HFFc6 (cell line): ENCODE data around the gene RAPGEF5. TPM values are rescaled to one million over a fixed set of nuclear protein-coding genes. Genes with fewer than 3 reads are reported as not detected.

Experiments
- DNase-seq: peaks from one replicate; pipeline ENCODE4 v3.0.0-alpha.2; 2018
- H3K27ac Mint-ChIP-seq: 2 replicates; pipeline ENCODE4 v1.8.0; 2020; ENCODE audit warnings: mild to moderate bottlenecking, mixed read lengths
- H3K27me3 Mint-ChIP-seq: 2 replicates; pipeline ENCODE4 v1.8.0; 2021; ENCODE audit warnings: mild to moderate bottlenecking, moderate library complexity, mixed read lengths; ENCODE audit not compliant: insufficient read depth
- H3K36me3 Mint-ChIP-seq: 2 replicates; pipeline ENCODE4 v1.8.0; 2021; ENCODE audit warnings: low read depth, mixed read lengths
- H3K4me1 Mint-ChIP-seq: 2 replicates; pipeline ENCODE4 v1.8.0; 2020; ENCODE audit warnings: low read depth, mixed read lengths
- H3K4me3 Mint-ChIP-seq: 2 replicates; pipeline ENCODE4 v1.8.0; 2020; ENCODE audit warnings: mild to moderate bottlenecking, moderate library complexity, mixed read lengths
- H3K9me3 Mint-ChIP-seq: 2 replicates; pipeline ENCODE4 v1.8.0; 2020; ENCODE audit warnings: mild to moderate bottlenecking, mixed read lengths
- total RNA-seq, 6 experiments: library from RNA; stranded (reverse); fragmentation: NEBNext Ultra II Directional; extraction: Animal tissue kit (Norgen Biotek cat#: 25700); gene quantifications; 2 replicates in 1 of 6; 3 replicates in 5 of 6; pipeline ENCODE4 v1.2.3, GENCODE V29; 2021
- TF ChIP-seq, protein P1 (sequence below): fragments of 200-600 bp; sonication (generic); IDR thresholded peaks from 2 replicates; pipeline ENCODE4 v1.5.0; 2021; ENCODE audit warnings: antibody characterized with exemption, mild to moderate bottlenecking

Gene RAPGEF5
- total RNA-seq, 6 experiments from 2014 or later: 0.33 to 2.4 (median 1.3) TPM

DNA sequence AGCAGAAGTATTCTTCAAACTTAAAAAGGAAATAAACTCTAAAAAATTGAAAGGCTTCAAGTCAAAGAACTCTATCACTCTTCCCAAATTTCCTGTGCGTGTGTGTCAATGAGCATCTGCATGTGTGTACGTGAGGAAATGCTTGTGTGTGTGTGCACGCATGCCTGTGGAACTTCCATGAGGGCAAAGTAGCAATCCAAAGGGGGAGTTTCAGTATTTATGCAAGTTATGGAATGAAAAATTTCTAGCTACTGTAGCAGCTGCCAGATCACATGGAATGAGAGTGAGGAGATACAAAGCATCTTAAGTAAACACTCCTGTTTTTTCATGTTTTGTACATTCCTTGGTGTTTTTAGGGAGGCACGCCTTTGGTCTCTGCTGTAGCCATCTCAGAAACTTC lies 152.6 kb downstream of the RAPGEF5 start:
- H3K27ac Mint-ChIP-seq: no peak overlapping the region
- TF ChIP-seq, protein P1, sequence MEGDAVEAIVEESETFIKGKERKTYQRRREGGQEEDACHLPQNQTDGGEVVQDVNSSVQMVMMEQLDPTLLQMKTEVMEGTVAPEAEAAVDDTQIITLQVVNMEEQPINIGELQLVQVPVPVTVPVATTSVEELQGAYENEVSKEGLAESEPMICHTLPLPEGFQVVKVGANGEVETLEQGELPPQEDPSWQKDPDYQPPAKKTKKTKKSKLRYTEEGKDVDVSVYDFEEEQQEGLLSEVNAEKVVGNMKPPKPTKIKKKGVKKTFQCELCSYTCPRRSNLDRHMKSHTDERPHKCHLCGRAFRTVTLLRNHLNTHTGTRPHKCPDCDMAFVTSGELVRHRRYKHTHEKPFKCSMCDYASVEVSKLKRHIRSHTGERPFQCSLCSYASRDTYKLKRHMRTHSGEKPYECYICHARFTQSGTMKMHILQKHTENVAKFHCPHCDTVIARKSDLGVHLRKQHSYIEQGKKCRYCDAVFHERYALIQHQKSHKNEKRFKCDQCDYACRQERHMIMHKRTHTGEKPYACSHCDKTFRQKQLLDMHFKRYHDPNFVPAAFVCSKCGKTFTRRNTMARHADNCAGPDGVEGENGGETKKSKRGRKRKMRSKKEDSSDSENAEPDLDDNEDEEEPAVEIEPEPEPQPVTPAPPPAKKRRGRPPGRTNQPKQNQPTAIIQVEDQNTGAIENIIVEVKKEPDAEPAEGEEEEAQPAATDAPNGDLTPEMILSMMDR: no peak
- peaks cover 8% of the 10 kb centered on the region for H3K4me1 Mint-ChIP-seq
- no peak for DNase-seq
- H3K4me3 Mint-ChIP-seq: no peak overlapping the region
- no peaks in the 10 kb centered on the region for H3K9me3 Mint-ChIP-seq
- no peaks in the 10 kb centered on the region for H3K36me3 Mint-ChIP-seq
- peaks cover 6% of the 10 kb centered on the region for H3K27me3 Mint-ChIP-seq

DNA sequence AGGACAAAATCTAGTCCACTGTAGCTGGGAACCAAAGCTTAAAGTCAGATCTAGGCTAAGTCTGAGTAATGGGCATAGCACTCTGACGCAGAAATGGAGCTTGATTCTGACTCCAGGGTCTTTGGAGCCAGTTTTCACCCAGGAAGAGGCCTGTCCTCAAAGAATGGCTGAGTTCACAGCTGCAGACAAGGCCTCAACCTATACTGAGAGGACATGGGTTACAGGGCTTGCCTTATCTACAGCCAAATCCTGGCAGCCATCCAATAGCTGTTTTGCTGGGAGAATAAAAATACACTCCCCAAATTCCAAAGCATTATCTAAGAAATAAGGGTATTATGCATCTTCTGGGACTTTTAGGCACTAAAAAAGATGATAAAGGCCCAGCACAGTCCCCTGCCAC lies 154.8 kb downstream of the RAPGEF5 start:
- no peaks in the 10 kb centered on the region for H3K9me3 Mint-ChIP-seq
- peaks cover 8% of the 10 kb centered on the region for H3K4me1 Mint-ChIP-seq
- H3K36me3 Mint-ChIP-seq: no peaks in the 10 kb centered on the region
- DNase-seq: no peak
- peaks cover 11% of the 10 kb centered on the region for H3K27me3 Mint-ChIP-seq
- H3K27ac Mint-ChIP-seq: no peak overlapping the region
- H3K4me3 Mint-ChIP-seq: no peak overlapping the region
- TF ChIP-seq, protein P1: no peak

DNA sequence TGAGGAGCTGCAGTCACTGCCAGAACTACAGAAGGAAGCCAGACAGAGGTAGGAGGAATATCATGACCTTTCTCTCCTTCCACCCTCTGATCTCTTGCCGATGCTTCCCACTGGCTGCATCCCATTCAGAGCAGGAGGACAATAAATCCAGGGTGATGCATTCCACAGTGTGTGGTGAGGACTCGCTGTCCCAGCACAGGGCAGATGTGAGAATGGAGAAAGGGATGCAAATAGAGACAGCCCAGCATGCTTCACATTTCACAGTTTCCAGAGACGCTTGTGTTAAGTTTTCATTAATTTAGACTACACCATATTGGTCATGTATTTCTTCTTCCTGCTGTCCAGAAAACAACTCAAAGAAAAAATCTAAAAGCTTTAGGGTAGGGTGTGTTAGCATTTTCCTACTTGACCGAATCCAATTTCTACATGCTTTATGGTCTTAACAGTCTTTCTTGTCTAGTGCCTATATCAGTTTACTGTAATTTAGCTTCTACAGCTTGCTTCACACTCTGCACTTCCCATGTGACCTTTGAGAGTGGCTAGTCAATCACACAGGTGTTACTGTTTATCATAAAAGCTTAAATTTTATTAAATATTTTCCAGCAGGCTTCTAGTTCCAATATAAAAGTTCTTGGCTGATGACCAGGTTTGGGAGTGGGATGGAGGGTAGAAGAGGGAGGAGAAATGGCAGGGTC lies 155.6 kb downstream of the RAPGEF5 start:
- H3K4me1 Mint-ChIP-seq: peaks cover 8% of the 10 kb centered on the region
- no peak overlapping the region for H3K4me3 Mint-ChIP-seq
- no peak for DNase-seq
- H3K36me3 Mint-ChIP-seq: no peaks in the 10 kb centered on the region
- TF ChIP-seq, protein P1: no peak
- H3K9me3 Mint-ChIP-seq: no peaks in the 10 kb centered on the region
- H3K27me3 Mint-ChIP-seq: peaks cover 12% of the 10 kb centered on the region
- H3K27ac Mint-ChIP-seq: no peak overlapping the region

- Mint-ChIP-seq H3K36me3 (no peaks in the 10 kb centered on the region), H3K4me3 (no peak overlapping the region), H3K4me1 (peaks cover 8% of the 10 kb centered on the region), H3K9me3 (no peaks in the 10 kb centered on the region), H3K27me3 (peaks cover 12% of the 10 kb centered on the region), H3K27ac (no peak overlapping the region)
- TF ChIP-seq, protein P1: no peak
- DNase-seq: no peak
Measured at GRCh38 chr7:22200777-22201176, 156.2 kb downstream of the RAPGEF5 start.

DNA sequence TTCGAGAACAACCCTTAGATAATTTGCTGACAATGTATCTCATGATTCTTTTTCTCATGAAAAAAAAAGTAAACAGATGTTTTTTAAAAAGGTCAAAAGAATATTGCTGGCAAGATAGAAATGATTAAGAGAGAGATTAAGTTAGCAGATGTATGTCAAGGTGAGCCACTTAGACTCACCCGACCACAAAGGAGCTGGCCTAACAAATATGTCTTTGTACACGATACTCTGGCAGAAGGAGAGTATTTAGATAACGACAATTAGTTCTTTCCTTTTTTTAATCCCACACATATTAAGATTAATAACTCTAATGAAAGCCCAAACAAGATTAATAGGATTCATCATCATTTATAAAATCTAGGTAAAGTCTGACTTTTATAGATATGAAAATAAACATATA lies 156.7 kb downstream of the RAPGEF5 start:
- TF ChIP-seq, protein P1: no peak
- H3K4me3 Mint-ChIP-seq: no peak overlapping the region
- no peak overlapping the region for H3K27ac Mint-ChIP-seq
- no peaks in the 10 kb centered on the region for H3K36me3 Mint-ChIP-seq
- no peak for DNase-seq
- no peaks in the 10 kb centered on the region for H3K9me3 Mint-ChIP-seq
- peaks cover 8% of the 10 kb centered on the region for H3K4me1 Mint-ChIP-seq
- peaks cover 12% of the 10 kb centered on the region for H3K27me3 Mint-ChIP-seq
